M059J (cell line): ENCODE results near the gene TMEM44. TPM values are rescaled to one million over a fixed set of nuclear protein-coding genes. Genes with fewer than 3 reads are reported as not detected.

Source experiments
- DNase-seq: peaks from one replicate; pipeline ENCODE4 v3.0.0-alpha.2; 2012; ENCODE audit warnings: low read depth
- total RNA-seq: library from RNA; depleted of rRNA; stranded (reverse); fragments of >200 nt; shearing (Covaris generic); gene quantifications from 2 replicates; pipeline ENCODE4 v1.2.3, GENCODE V29; 2014

TMEM44 gene
- total RNA-seq, 1 experiment from 2014 or later: 19.4 TPM

GRCh38 chr3:194579091-194579606, 54.1 kb downstream of the TMEM44 start:
- peak; percentile 59 for DNase-seq

DNA sequence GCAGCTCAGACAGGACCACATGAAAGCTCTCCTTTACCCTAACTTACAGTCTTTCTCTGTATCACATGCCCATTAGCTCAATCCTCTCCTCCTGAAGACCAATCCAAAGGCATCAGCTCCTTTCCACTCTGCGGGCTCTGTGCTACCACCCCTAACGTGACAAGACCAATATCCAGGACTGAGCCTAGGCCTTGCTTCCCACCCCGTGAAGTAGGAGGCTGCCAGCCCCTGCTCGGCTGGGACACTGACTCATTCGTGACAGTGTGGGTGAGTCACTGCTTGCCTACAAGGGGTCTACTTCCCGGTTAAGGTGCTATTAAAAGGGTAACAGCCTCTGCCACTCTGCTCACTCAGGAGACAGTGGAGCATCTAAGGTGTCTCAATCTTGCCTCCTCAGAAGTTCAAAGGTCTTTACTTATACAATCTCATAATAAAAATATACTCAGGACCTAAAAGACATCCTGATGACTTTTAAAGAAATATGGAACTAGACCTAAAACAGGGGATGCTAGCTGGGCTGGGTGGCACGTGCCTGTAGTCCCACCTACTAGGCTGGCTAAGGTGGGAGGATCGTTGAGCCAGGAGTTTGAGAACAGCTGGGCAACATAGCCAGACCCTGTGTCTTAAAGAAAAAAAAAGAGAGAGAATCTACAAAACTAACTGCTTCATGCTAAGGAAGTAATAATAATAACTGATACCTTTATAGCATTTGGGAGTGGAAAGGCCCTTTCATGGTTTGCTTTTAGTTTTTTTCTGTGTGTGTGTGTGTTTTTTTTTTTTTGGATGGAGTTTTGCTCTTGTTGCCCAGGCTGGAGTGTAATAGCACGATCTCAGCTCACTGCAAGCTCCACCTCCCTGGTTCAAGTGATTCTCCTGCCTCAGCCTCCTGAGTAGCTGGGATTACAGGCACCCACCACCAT, 55.0 kb downstream of the TMEM44 start:
- DNase-seq: peak; percentile 96

DNA sequence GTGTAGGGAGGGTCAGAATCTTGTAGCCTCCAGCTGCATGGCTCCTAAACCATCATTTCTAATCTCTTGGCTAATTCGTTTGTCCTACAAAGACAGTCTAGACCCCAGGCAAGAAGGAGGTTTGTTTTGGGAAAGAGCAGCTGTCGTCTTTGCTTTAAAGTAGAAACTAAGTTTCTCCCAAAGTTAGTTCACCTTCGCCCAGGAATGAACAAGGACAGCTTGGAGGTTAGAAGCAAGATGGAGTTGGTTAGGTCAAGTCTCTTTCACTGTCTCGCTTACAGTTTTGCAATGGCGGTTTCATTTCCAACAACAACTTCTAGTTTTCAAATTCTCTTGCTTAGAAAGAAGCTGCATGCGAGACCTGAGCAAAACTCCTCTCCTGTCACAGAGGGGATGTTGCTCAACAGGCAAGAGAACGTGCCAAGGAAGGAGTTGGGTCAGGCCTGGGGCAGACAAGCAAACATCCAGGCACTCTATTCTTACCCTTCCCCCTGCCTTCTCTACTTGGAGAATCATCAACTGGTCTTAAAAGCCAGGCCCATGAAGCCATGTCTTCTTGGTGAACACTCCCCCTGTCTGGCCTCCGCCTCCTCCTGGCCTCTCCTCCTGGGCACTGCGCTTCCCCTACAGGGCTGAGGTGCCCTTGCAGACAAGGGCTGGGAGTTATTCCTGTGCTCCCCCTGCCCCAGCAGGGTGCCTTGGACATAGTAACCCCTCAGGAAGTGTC, 57.6 kb downstream of the TMEM44 start:
- peak; percentile 38 for DNase-seq

GRCh38 chr3:194574639-194575483, 58.4 kb downstream of the TMEM44 start:
- peak; percentile 54 for DNase-seq

GRCh38 chr3:194573680-194574437, 59.4 kb downstream of the TMEM44 start:
- peak; percentile 62 for DNase-seq

DNA sequence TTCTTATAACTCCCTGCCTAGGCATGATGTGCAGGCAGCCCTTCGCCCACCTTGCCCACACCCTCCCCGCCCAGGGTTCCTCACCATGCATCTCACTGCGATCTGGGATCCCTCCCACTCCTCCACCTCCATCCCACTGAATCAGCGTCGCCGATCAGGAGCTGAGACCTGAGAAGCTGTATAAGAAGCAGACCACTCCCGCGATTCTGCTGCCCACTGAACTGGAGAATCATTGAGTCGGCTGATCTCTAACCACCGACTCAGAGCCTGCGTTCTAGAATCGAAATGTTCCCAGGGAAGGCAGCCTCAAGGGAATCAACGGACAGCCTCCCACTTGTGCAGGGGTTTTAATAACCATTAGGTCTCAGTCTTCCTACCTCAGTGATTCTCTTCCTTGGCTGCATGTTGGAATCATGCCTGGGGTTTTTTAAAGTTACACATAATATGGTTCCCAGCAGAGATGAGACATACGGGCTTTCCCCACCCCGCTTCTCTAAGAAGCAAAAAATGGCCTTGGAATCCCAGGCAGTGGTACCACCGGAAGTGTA, 60.2 kb downstream of the TMEM44 start:
- DNase-seq: peak; percentile 51

- peak; percentile 89 for DNase-seq
Measured at GRCh38 chr3:194572143-194572789, 61.0 kb downstream of the TMEM44 start.

- no peak for DNase-seq
Measured at GRCh38 chr3:194571491-194572142, 61.6 kb downstream of the TMEM44 start.

GRCh38 chr3:194570898-194571297, 62.3 kb downstream of the TMEM44 start:
- DNase-seq: no peak

GRCh38 chr3:194570235-194570634, 63.0 kb downstream of the TMEM44 start:
- DNase-seq: no peak

GRCh38 chr3:194569252-194569651, 64.0 kb downstream of the TMEM44 start:
- DNase-seq: no peak

GRCh38 chr3:194565597-194566190, 67.5 kb downstream of the TMEM44 start:
- DNase-seq: peak; percentile 67

DNA sequence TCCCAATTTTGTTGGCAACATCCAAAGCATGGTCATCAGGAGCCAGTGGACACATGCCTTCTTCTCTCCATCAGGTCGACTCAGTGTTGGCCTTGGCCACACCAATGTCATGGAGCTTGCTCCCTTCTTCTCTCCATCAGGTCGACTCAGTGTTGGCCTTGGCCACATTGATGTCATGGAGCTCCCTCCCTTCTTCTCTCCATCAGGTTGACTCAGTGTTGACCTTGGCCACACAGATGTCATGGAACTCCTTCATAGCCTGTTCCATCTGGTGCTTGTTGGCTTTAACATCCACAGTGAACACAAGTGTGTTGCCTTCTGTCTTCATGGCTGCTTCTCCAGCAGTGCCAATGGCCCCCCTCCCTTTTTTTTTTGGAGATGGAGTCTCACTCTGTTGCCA, 70.2 kb downstream of the TMEM44 start:
- DNase-seq: no peak

GRCh38 chr3:194561306-194561974, 71.8 kb downstream of the TMEM44 start:
- DNase-seq: peak; percentile 91

DNA sequence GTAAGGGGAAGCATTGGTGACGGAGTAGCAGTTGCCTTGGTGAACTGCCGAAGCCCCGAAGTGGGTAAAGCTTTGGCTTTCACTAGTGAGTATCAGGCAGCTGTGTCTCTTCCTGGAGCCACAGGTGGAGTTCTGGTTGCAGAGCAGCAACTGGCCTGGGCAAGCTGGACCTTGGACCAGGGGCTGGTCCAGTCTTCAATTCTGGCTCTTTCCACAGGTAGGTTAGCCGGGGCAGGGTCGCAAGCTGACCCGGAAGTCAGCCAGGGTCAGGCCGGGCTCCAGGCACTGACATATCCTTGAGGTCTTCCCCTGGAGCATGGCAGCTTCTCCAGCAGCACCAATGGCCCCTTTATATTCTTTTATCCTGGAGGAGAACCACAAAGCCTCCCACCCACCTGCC, 73.2 kb downstream of the TMEM44 start:
- DNase-seq: no peak

GRCh38 chr3:194559530-194559929, 73.7 kb downstream of the TMEM44 start:
- no peak for DNase-seq

- DNase-seq: peak; percentile 88
Measured at GRCh38 chr3:194556086-194557056, 76.8 kb downstream of the TMEM44 start.
